ENCODE data around the gene ST7L.
A peak's percentile ranks its signal among the peaks of the same experiment; 100 is the strongest.

Gene ST7L

GRCh38 chr1:112514901-112515300 lies 104.0 kb downstream of the ST7L start:
- no peak for DNase-seq

DNA sequence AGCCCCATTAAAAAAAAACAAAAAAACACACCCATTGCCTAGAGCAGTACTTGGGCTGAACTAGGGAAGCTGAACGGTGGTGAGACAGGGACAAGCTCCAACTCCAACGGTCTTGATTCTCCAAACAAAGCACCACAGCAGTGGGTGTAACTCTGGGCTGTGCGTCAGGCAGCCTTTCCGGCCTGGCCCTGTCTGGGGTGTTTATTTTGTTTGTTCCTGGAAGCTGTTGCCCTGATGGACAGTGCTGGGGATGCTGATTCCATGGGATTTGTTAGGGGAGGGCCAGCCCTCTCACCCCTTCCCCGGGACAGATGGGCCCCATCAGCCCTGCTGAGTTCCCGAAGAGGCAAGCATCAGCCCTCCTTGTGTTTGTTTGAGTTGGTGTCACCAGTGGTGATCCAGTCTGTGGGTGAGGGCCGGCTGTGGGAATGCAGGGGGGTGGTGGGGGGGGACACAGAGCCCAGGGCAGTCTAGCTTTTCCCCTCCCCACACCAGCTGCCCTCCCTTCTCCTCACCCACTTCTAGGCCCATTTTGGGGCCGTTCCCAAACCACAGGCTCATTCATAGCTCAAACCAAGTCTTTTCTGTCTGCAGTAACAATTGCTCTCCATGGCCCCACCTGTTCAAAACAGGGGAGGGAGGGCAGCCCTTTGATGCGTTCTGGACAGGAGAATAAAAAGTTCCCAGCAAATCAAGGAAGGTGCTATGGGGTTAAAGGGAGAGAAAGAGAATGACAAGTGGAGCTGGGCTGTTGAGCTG lies 105.7 kb downstream of the ST7L start:
- no peak for DNase-seq

- DNase-seq = no peak
These were observed 107.0 kb downstream of the ST7L start for GRCh38 chr1:112511897-112512296.

DNA sequence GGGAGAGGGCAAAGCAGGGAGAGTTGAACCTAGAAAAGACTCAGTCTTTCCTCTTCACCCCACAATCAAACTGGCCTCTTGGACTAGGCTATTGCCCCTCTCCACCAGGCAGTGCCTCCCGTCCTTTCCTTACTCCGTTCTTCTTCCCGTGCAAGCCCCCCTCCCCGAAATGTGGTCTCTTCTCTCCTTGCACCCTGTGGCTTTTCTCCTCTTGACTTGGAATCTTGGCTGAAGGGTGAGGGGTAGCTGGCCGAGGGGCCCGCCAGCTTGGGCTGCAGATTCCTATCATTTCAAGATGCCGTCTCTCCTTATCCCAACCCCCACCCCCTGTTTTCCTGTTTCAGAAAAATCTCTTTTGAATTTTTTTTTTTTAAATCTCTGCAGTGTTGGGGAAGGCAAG lies 108.6 kb downstream of the ST7L start:
- no peak for DNase-seq

- DNase-seq = no peak
These were observed 109.2 kb downstream of the ST7L start for GRCh38 chr1:112509660-112510178.

GRCh38 chr1:112509005-112509659 lies 109.8 kb downstream of the ST7L start:
- no peak for DNase-seq

GRCh38 chr1:112508278-112509004 lies 110.5 kb downstream of the ST7L start, which contains the start of gene WNT2B:
Gene WNT2B (plus strand): TSS chr1:112508965. CDS start chr1:112509263, 298 bp downstream.
- DNase-seq = peak; percentile 17

- DNase-seq = peak; percentile 25
These were observed 111.0 kb downstream of the ST7L start for GRCh38 chr1:112507921-112508277.

DNA sequence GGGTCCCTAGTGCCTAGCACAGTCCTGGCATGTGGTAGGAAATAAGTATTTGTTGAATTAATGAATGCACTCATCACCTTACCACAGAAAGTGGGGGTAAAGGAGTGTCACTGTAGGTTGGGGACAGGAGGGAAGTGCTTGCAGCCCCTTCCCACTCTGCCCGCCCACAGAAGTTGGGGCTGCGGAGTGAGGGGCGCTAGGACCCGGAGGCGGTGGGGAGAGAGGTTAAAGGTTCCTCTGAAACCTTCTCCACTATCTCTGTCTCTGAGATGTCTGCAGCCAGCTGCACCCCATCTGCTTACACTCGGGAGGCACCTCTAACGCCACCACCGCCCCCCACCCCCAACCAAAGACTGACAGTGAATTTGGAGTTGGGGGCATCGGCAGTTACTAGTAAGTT lies 111.6 kb downstream of the ST7L start:
- no peak for DNase-seq

GRCh38 chr1:112506731-112507130 lies 112.2 kb downstream of the ST7L start:
- DNase-seq = no peak

GRCh38 chr1:112506306-112506705 lies 112.6 kb downstream of the ST7L start:
- DNase-seq = no peak

- DNase-seq = no peak
These were observed 113.1 kb downstream of the ST7L start for GRCh38 chr1:112505878-112506277.

DNA sequence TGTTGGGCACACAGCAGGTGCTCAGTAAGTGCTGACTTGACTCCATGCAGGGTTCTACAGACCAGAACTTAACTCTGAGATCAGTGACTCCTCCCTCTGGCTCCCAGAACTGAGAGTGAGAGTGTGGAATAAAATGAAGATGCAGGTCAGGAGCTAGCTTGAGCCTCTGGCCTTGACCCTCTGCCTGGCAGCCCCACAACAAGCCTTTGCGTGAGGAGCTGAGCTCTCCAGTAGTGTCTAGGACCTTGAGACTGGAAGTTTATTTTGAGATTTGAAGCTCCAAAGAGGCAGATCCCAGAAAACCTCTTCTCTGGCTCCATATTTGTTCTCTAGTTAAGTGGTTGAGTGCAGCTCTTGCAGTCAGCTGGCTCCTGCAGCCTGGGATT lies 113.5 kb downstream of the ST7L start:
- DNase-seq = no peak

- no peak for DNase-seq
These were observed 114.1 kb downstream of the ST7L start for GRCh38 chr1:112504661-112505399.

- no peak for DNase-seq
These were observed 114.8 kb downstream of the ST7L start for GRCh38 chr1:112504001-112504660.

GRCh38 chr1:112502826-112503225 lies 116.1 kb downstream of the ST7L start:
- no peak for DNase-seq

DNA sequence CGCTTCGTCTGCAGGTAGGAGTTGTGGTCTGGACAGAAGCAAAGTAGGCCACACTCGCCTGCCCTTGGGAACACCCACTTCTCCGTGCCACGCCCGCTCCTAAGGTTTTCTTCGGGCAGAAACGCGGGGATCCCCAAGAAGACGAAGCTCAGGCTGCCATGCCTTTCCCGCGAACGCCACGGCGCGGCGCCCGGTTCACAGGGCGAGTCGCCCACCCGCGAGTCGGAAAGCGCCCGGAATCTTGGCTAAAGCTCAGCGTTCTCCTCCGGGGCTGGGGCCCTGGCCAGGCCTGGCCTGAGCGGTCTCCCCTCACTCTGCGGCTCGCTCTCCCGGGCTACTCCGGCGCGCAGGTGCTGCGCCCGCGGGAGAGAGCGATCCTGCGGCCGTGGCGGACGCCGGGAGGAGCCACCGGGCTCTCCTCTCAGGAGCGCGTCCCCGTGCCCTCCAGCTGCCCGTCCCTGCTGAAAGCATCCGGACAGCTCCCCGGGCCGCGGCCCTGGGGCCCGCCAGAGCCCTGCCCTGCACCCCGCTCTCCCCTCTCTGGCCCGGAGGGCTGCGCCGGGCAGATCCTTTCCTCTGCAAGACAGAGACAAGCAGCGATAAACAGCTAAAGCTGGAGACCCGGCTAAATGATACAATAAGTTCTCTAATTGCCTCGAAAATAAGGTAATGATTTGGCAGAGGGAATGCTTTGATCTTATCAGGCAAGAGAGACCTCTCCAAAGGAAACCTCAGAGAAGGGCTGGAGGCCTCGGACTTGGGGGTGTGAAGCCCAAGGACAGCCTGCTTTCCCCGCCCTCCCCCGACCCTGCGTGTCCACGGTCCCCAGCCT lies 116.9 kb downstream of the ST7L start:
- peak; percentile 45 for DNase-seq

DNA sequence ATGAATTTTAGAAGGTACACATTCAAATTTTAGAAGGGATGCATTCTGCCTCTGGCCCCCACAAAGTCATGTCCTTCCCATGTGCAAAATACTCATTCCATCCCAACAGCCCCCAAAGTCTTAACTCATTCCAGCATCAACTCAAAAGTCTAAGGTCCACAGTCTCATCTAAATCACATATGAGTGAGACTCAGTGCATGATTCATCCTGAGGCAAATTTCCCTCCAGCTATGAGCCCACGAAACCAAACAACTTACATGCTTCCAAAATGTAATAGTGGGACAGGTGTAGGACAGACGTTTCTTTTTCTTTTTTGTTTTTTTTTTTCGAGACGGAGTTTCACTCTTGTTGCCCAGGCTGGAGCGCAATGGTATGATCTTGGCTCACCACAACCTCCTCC lies 122.7 kb downstream of the ST7L start:
- DNase-seq = no peak

- DNase-seq = no peak
These were observed 125.6 kb downstream of the ST7L start for GRCh38 chr1:112493351-112493750.

GRCh38 chr1:112492076-112492475 lies 126.9 kb downstream of the ST7L start:
- DNase-seq = no peak

DNA sequence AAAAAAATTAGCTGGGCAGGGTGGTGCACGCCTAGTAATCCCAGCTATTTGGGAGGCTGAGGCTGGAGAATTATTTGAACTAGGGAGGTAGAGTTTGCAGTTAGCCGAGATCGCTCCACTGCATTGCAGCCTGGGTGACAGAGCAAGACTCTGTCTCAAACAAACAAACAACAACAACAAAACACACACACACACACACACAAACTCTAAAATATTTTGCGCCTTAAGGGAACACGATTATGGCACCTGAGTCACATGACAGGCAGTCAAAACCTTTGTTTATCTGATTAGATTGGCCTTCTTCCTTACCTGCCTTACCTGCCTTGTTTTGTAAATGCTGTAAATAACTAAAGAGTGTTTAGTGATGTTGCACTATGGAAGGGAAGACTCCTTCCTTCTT lies 130.8 kb downstream of the ST7L start:
- no peak for DNase-seq
